CD4-positive, alpha-beta T cell treated with Interferon alpha-2 for 1 hour (primary cell): ENCODE measurements around the gene GALNT11.
A peak's percentile ranks its signal among the peaks of the same experiment; 100 is the strongest.
"Not testable (repeated sequence)": the region's sequence is repeated elsewhere in the genome, so short reads cannot be mapped to it uniquely, and the experiment has no call there.

Source experiments
- DNase-seq, 2 donors: peaks; one replicate each; pipeline ENCODE4 v3.0.0-alpha.2; 2020 to 2022

The GALNT11 gene

DNA sequence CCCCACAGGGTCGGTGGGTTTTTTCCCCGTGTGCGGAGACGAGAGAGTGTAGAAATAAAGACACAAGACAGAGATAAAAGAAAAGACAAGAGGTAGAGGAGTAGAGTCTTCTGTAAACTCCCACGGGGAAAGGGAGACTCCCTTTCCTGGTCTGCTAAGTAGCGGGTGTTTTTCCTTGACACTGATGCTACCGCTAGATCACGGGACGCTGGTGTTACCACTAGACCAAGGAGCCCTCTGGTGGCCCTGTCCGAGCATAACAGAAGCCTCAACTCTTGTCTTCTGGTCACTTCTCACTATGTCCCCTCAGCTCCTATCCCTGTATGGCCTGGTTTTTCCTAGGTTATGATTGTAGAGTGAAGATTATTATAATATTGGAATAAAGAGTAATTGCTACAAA lies 4.6 kb downstream of the GALNT11 start:
- DNase-seq, result not testable (repeated sequence)

DNA sequence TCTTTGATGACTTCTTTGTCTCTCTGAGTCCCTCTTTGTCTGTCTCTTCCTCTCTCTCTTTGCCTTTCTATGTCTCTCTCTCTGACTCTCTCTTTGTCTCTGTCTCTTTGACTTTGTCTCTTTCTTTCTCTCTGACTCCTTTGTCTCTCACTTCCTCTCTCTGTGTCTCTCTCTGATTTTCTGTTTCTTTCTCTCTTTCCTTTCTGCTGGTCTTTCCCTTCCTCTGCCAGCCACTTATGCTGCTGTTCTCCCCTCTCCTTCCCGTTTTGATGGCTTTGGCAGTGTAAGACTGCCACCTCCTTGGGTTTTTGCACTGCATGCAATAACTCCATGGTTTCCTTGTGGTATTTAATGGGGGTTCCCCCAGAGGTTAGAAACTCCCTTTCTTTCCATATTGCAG lies 5.2 kb downstream of the GALNT11 start:
- DNase-seq, result not testable (repeated sequence)

DNA sequence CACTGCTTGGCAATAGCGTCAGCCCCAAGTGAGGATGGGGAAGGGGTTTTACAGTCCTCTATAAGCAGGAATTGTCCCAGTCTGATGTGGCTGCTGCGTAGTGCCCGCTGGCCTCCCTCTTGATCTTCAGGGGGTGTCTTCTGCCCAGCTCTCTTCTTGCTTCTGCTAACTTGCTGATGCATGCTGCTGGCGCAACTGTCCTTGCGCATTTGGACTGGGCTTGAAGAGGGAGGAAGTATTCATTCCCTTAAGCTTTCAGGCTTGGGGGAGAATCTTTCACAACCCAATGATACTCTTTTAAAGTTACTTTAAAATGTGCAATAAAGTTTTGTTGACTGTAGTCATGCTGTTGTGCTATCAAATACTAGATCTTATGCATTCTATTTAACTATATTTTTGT lies 10.3 kb downstream of the GALNT11 start:
- DNase-seq, result no peak

DNA sequence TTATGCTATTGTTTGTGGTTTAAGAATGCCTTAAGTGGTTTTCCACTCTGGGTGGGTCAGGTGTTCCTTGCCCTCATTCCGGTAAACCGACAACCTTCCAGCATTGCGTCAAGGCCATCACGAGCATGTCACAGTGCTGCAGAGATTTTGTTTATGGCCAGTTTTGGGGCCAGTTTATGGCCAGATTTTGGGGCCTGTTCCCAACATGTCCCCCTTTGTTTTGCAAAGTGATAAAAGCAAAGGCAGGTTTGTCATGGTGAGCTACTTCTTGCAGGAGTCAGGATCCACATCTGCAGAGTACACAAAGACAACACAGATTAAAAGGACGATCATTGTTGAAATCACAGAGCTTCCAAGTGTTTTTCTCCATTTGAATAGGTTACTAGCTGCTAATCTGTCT lies 12.9 kb downstream of the GALNT11 start:
- DNase-seq, result not testable (repeated sequence)

DNA sequence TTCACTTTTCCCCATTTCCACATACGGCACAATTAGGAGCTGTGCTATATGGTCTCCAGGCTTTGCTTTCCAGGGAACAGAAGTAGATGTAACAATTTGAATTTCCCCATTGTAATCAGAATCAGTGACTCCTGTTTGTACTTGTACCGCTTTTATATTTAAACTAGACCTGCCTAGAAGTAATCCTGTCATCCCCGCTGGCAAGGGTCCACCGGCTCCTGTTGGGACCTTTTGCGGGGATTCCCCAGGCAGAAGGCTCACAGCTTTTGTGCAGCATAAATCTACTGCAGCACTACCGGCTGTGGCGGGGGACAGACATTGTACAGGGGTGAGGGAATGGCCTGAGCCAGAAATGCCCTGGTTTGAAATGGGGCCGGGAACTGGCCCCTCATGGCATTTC lies 17.6 kb downstream of the GALNT11 start:
- DNase-seq, result not testable (repeated sequence)

DNA sequence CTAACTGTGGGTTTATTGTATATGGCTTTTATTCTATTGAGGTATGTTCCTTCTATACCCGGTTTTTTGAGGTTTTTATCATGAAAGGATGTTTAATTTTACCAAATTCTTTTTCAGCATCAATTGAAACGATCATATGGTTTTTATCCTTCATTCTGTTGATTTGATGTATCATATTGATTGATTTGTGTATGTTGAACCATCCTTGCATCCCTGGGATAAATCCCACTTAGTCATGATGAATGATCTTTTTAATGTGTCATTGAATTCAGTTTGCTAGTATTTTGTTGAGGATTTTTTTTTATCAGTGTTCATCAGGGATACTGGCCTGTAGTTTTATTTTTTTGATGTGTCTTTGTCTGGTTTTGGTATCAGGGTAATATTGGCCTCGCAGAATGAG lies 19.4 kb downstream of the GALNT11 start:
- DNase-seq, result not testable (repeated sequence)

DNA sequence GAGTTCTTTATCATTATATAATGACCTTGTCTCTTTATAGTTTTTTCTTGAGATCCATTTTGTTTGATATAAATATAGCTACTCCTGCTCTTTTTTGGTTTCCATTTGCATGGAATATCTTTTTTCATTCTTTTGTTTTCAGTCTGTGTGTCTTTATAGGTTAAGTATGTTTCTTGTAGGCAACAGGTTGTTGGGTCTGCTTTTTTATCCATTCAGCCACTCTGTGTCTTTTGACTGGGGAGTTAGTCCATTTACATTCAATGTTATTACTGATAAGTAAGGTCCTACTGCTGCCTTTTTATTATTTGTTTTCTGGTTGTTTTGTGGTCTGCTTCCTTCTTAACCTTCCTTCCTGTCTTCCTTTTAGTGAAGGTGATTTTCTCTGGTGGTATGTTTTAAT lies 21.1 kb downstream of the GALNT11 start:
- DNase-seq, result no peak

DNA sequence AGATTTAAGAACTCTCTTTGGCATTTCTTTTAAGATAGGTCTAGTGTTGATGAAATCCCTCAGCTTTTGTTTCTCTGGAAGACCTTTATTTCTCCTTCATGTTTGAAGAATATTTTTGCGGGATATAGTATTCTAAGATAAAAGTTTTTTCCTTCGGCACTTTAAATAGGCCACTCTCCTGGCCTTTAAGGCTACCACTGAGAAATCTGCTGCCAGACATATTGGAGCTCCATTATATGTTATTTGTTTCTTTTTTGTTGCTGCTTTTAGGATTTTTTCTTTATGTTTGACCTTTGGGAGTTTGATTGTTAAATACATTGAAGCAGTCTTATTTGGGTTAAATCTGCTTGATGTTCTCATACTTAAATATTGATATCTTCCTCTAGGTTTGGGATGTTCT lies 22.6 kb downstream of the GALNT11 start:
- DNase-seq, result no peak

DNA sequence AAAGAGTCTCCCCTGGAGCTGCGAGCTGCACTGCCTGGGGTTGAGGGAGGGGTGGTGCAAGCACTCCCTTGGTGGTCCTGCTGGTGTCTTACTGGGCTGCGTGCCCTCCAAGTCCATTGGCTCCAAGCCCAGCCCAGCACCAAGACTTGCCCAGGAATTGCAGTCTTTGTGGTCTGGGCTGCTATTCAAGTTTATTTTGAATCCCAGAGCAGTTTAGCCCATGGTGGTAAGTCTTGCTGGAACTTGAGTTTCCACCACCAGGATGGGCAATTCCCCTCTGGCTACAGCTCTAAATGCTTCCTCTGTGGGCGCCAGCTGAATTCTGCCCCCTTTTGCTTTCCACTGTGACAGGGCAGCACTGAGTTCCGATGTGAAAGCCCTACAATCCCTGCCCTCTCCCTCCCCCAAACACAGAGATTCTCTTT lies 25.1 kb downstream of the GALNT11 start:
- DNase-seq, result no peak

DNA sequence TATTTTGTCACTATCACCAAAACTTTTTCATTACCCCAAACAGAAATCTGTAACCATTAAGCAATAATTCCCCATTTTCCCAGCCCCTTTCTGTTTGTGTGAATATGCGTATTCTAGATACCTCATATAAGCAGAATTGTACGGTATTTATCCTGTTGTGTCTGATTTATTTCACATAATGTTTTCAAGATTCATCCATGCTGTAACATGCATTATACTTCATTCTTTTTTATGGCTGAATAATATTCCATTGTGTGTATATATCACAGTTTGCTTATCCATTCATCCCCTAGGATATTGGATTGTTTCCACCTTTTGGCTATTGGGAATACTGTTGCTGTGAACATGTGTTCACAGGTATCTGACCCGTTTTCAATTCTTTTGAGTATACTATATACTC lies 26.5 kb downstream of the GALNT11 start:
- no peak for DNase-seq

DNA sequence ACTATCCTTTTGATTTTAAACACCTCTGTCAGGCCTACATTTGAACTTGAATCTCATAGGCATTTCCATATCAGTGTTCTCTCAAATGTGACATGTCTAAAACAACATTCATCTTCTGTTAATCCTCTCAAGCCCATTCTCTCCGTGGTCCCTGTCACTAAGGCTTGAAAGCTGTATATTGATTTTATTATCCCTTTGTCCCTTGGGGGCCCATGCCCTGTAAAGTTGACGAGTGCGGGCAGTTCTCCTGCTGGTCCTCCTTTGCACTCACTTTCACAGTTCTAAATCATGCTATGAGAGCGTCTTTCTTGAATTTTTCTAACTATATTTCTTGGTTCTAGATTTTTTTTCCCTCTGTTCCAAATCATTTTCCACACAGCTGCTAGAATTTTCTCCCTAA lies 27.3 kb downstream of the GALNT11 start:
- no peak for DNase-seq

DNA sequence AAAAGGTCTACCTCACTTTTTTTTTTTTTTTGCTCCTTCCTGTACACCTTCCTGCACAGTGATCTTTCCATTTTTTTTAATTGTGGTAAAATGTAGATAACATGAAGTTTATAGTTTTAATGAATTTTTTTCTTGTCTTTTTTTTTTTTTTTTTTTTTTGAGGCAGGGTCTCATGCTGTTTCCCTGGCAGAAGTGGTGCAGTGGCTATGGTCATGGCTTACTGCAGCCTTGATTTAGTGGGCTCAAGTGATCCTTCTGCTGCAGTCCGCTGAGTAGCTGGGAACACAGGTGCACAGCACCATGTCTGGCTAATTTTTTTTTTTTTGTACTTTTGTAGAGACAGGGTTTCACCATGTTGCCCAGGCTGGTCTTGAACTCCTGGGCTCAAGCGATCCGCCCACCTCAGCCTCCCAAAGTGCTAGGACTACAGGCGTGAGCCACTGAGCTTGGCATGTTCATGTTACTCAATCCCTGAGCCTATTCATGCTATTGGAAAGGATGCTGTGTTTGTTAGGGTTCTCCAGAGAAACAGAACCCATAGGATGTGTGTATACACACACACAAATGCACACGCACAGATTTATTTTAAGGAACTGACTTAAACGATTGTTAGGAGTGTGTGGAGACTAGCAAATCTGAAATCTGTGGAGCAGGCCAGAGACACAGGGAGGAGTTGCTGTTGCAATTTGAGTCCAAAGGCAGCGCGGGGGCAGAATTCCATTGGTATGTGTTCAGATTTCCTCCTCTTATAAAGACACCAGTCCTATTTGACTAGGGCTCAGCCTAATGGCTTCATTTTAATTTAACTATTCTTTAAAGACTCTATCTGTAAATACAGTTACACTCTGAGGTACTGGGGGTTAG lies 29.1 kb downstream of the GALNT11 start:
- no peak for DNase-seq

DNA sequence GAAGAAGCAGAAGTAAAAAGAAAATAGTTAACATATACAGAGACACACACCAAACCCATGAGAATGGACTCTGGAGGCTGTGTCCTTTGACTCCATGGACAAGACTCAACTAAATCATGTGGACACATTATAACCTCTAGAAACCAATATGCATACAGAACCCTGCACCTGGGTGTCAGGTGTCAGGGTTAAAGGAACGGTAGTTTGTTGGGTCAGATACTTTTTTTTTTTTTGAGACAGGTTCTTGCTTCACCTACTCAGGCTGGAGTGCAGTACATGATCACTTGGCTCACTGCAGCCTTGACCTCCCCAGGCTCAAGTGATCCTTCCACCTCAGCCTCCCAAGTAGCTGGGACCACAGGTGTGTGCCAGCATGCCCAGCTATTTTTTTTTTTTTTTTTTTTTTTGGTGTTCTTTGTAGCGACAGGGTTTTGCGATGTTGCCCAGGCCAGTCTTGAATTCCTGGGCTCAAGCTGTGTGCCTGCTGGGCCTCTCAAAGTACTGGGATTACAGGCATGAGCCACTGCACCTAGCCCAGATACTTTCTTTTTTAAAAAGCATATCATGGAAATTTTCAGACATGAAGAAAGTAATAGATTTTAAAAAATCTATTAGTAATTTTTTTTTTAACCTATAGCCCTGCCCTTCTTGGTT lies 31.3 kb downstream of the GALNT11 start:
- no peak for DNase-seq

DNA sequence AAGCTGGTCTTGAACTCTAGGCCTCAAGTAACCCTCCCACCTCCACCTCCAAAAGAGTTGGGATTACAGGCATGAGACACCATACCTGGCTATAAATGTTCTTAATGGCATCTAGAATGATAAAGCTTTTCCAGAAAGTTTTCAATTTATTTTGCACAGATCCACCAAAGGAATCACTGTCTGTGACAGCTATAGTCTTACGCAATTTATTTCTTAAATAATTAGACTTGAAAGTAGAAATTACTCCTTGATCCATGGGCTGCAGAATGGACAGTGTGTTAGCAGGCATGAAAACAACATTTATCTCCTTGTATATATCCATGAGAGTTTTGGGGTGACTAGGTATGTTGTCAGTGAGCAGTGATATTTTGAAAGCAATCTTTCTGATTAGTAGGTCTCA lies 33.8 kb downstream of the GALNT11 start:
- no peak for DNase-seq

DNA sequence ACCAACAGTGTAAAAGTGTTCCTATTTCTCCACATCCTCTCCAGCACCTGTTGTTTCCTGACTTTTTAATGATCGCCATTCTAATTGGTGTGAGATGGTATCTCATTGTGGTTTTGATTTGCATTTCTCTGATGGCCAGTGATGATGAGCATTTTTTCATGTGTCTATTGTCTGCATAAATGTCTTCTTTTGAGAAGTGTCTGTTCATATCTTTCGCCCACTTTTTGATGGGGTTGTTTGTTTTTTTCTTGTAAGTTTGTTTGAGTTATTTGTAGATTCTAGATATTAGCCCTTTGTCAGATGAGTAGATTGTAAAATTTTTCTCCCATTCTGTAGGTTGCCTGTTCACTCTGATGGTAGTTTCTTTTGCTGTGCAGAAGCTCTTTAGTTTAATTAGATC lies 35.6 kb downstream of the GALNT11 start:
- not testable (repeated sequence) for DNase-seq

DNA sequence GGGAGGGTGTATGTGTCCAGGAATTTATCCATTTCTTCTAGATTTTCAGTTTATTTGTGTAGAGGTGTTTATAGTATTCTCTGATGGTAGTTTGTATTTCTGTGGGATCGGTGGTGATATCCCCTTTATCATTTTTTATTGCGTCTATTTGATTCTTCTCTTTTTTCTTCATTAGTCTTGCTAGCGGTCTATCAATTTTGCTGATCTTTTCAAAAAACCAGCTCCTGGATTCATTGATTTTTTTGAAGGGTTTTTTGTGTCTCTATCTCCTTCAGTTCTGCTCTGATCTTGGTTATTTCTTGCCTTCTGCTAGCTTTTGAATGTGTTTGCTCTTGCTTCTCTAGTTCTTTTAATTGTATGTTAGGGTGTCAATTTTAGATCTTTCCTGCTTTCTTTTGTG lies 37.7 kb downstream of the GALNT11 start:
- not testable (repeated sequence) for DNase-seq

DNA sequence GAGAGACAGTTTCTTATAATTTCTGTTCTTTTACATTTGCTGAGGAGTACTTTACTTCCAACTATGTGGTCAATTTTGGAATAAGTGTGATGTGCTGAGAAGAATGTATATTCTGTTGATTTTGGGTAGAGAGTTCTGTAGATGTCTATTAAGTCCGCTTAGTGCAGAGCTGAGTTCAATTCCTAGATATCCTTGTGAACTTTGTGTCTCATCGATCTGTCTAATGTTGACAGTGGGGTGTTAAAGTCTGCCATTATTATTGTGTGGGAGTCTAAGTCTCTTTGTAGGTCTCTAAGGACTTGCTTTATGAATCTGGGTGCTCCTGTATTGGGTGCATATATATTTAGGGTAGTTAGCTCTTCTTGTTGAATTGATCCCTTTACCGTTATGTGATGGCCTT lies 38.3 kb downstream of the GALNT11 start:
- not testable (repeated sequence) for DNase-seq

DNA sequence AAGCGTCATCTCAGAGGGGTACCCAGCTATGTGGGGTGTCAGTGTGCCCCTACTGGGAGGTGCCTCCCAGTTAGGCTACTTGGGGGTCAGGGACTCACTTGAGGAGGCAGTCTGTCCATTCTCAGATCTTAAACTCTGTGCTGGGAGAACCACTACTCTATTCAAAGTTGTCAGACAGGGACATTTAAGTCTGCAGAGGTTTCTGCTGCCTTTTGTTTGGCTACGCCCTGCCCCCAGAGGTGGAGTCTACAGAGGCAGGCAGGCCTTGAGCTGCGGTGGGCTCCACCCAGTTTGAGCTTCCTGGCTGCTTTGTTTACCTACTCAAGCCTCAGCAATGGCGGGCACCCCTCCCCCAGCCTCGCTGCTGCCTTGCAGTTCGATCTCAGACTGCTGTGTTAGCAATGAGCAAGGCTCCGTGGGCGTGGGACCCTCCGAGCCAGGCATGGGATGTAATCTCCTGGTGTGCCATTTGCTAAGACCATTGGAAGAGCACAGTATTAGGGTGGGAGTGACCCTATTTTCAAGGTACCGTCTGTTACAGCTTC lies 40.4 kb downstream of the GALNT11 start:
- DNase-seq, result not testable (repeated sequence)

DNA sequence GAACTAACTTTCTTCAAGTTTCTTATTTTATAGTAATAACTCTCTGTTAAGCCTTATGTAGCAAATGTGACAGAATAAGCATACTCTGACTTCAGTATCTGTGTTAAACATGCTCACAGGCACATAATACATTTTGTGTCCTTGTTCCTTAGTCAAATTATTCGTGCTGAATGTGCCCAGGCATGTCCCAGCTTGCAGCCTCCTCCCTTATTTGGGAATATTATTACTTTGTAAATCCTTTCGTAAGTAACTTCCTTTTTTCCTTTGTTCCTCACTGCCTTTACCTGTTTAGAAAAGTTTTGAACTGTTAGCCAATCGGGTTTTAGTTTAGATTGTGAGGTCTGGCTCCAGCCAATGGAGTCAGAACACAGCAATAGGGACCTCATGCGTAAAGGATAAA lies 46.9 kb downstream of the GALNT11 start:
- no peak for DNase-seq

DNA sequence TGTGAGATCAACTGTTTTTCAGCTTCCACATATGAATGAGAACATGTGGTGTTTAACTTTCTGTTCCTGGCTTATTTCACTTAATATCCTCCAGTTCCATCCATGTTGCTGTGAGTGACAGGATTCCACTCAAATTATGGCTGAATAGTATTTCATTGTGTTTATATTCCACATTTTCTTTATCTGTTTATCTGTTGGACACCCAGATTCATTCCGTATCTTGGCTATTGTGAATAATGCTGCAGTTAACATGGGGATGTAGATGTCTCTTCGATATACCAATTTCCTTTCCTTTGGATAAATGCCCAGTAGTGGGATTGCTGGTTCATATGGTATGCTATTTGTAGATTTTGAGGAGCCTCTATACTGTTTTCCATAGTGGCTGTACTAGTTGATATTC lies 47.9 kb downstream of the GALNT11 start:
- DNase-seq, result no peak

DNA sequence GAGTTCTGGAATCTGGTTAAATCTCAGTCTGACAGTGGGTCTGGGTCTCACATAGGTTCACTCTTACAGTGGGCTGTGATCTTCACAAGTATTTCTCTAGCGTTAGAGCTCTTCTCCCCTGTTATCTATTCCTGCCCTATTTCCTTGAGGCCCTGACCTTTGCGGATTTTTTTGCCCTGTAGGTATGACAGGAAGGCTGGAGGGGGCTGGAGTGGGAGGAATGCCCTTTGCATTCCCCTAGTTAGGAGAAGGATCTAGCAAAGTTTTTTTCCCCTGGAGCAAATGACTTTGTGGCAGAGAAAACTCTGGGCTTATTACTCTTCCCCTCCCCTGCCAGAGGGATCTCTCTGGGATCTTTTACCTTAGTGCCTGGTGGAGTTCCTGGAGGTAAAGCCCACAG lies 49.2 kb downstream of the GALNT11 start:
- no peak for DNase-seq

DNA sequence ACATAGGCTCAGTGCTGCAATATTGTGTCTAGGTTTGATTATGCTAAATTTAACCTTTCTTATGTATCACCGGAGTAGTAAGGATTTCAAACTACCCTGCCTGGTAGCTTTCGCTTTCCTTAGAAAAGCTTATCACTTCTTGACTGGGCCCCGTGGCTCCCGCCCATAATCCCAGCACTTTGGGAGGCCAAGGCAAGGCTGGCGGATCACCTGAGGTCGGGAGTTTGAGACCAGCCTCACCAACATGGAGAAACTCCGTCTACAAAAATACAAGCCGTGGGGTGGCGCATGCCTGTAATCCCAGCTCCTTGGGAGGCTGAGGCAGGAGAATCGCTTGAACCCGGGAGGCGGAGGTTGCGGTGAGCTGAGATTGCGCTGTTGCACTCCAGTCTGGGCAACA lies 49.9 kb downstream of the GALNT11 start:
- DNase-seq, result not testable (repeated sequence)

DNA sequence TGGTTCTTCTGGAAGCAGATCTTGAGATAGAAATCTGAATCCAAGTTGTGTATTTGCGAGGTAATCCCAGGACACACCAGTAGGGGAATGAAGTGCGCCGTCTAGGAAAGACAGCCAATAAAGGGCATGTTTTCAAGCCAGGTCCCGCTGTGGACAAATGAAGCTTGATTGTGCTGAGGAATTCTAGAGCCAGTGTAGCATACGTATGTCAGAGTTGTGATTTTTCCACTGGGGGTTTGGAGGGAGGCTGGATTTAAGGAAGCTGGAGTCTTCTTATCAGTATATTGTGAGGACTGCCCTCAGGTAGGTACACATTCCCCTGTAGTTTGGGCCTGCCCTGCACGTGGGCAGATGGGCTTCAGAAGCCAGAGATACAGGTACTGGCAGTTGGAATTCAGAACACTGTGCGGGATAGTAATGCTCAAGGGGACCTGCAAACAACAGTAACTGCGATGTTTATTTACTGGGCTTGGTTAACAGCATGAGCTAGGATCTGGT lies 50.9 kb downstream of the GALNT11 start:
- peak in 1 of 2 donors; percentile 9 for DNase-seq
